Fibroblast of mammary gland (primary cell): ENCODE data around the gene PPP4R1.

Source experiments
- DNase-seq: peaks from one replicate; pipeline ENCODE4 v3.0.0-alpha.2; 2010; ENCODE audit warnings: low read depth
- H3K4me3 ChIP-seq: 2 replicates; pipeline ENCODE4 v1.5.1; 2011; ENCODE audit warnings: low read depth, mild to moderate bottlenecking, low read length, moderate library complexity; ENCODE audit not compliant: control insufficient read depth
- CTCF ChIP-seq: conservative IDR thresholded peaks from 2 replicates; pipeline ENCODE4 v1.5.1; 2011; ENCODE audit warnings: low read depth, low read length, inconsistent platforms; ENCODE audit not compliant: control insufficient read depth, insufficient read depth

Gene PPP4R1

GRCh38 chr18:9616049-9616448, 1.7 kb upstream of the PPP4R1 start:
- DNase-seq: peak; percentile 60
- no peak overlapping the region for H3K4me3 ChIP-seq
- TF ChIP-seq CTCF: no peak

- TF ChIP-seq CTCF: no peak
Observed at GRCh38 chr18:9615280-9615797, 980 bp upstream of the PPP4R1 start.

GRCh38 chr18:9613550-9614400, 584 bp downstream of the PPP4R1 start:
- peak overlapping the region; percentile 79 for H3K4me3 ChIP-seq
- DNase-seq: no peak

More at GRCh38 chr18:9615280-9615797, 980 bp upstream of the PPP4R1 start:
- no peak for DNase-seq
- H3K4me3 ChIP-seq: peak overlapping the region; percentile 48

GRCh38 chr18:9612977-9613376, 1.4 kb downstream of the PPP4R1 start:
- peak overlapping the region; percentile 79 for H3K4me3 ChIP-seq
- DNase-seq: no peak
- TF ChIP-seq CTCF: no peak

More at GRCh38 chr18:9613550-9614400, 584 bp downstream of the PPP4R1 start:
- TF ChIP-seq CTCF: no peak

GRCh38 chr18:9612215-9612830, 2.0 kb downstream of the PPP4R1 start:
- peak overlapping the region; percentile 79 for H3K4me3 ChIP-seq
- peak; percentile 85 for TF ChIP-seq CTCF
- peak; percentile 58 for DNase-seq

GRCh38 chr18:9609190-9609589, 5.2 kb downstream of the PPP4R1 start:
- TF ChIP-seq CTCF: no peak
- DNase-seq: no peak
- no peak overlapping the region for H3K4me3 ChIP-seq
